Measurements from ENCODE around the gene OR2T2.
"Not testable (repeated sequence)": the region's sequence is repeated elsewhere in the genome, so short reads cannot be mapped to it uniquely, and the experiment has no call there.

Gene OR2T2

DNA sequence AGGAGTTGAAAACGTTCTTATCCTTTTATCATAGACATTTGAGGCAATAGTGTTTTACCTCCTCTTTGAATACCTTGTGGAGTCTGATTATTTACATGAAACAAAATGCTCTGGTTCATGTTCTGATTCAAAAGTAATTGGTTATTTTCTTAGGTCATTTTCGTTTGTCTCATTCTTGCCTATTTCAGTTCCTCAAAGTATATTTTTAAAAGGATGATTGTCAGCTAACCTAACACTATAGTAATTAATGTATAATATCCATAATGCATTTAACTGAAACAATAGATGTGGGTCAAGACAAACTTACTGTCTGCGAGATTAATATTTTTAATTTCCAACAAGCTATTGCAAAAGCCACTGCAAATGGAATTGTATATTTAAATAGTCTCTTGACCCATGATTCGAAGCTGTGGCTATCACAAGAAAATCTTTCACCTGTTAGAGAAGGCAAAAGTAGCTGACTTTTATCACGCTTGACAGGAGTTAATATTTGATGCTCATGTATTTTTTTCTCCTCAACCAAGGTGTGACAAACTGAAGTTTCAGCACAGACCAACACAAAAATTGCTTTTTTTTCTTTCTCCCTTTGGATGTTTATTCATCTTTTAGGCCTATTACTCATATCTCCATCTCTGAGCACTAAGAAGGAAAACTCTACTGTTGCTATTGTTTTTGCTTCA, 5.2 kb downstream of the OR2T2 start:
- DNase-seq (ENCODE audit: low read depth in 2 of 2) = not testable (repeated sequence)

DNA sequence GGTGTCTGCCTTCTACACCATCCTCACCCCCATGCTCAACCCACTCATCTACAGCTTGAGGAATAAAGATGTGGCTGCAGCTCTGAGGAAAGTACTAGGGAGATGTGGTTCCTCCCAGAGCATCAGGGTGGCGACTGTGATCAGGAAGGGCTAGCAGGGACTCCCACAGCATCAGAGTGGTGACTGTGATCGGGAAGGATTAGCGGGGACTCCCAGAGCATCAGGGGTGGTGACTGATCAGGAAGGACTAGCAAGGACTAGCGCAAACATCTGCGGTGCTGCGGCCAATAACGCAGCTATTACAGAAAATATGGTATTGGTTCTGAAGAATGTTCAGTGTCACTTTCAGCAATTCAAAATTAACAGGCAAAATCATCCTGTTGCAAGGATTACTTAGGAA, 8.2 kb downstream of the OR2T2 start:
- not testable (repeated sequence) for DNase-seq (ENCODE audit: low read depth in 2 of 2)

DNA sequence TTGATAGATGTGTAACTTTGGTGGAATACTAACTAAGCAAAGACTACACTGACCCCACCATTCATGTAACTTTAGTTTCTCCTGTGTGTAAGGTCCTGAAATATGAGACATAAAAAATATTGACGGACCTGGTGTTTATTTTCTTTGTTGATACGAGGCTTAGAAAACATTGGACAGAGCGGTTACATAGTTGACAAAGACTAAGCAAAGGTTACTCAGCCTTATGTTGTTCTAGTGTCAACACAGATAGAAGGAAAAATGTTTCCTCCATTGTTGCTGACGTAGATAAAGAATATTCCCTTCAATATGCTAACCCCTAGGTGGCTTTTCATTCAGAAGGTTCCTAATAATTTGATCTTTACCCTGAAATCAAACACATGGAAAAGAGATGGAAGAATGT, 9.6 kb downstream of the OR2T2 start:
- DNase-seq (ENCODE audit: low read depth in 2 of 2) = not testable (repeated sequence)

DNA sequence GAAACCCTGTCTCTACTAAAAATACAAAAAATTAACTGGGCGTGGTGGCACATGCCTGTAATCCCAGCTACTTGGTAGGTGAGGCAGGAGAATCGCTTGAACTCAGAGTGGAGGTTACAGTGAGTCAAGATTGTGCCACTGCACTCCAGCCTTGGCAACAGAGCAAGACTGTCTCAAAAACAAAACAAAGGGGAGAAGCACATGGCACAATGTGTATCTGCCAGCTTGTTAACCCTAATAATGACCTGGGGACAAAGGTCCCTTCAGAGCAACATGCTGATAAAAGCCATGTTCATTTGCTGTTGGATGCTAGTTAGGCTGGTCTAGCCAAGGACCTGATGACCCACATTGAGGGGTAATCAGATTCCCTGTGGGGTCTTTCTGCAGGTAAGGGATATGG, 11.2 kb downstream of the OR2T2 start:
- not testable (repeated sequence) for DNase-seq (ENCODE audit: low read depth in 2 of 2)

DNA sequence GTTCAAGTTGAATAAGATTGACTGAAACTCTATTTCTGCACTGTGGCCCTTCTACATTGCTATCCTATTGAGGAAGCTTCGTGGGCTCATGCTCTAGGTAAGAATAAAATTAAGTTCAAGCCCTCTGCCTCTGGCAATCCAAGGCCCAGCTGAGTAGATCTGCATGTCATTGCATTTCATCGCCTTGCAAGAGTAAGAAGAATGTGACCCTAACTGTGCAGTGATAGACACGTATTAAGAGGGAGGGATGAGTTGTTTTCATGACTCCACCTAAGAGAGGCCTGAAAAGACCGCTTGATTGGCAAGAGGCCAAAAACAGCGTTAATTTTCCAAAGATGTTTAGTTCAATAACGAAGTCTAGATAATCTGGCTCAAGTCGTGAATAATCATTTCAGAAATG, 13.7 kb downstream of the OR2T2 start:
- not testable (repeated sequence) for DNase-seq (ENCODE audit: low read depth in 2 of 2)

DNA sequence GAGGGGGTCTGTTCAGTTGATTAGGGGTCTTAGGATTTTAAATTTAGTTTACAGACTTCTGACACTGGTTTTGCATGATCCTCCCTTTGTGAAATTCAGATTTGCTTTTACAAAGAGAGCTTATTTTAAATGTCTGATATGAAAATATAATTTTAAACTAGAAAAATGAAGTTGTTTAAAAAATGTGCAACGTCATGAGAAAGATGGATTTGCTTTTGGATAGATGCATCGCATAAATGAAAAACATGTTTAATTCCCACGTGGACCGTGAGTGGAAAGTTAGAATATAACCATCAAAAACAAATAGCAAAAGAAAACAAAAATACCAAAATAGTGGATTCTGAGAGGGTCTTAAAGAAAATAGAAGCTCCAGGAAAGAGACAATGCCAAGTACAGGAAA, 25.7 kb downstream of the OR2T2 start:
- DNase-seq (ENCODE audit: low read depth in 2 of 2) = no peak

- not testable (repeated sequence) for DNase-seq (ENCODE audit: low read depth in 2 of 2)
These were observed 26.7 kb downstream of the OR2T2 start for GRCh38 chr1:248472111-248472510.

GRCh38 chr1:248473051-248473450, 27.6 kb downstream of the OR2T2 start, which contains the start of gene OR2T3:
TSS of gene OR2T3 (plus strand) at chr1:248473351. CDS start at chr1:248473351, 0 bp downstream.
- not testable (repeated sequence) for DNase-seq (ENCODE audit: low read depth in 2 of 2)

DNA sequence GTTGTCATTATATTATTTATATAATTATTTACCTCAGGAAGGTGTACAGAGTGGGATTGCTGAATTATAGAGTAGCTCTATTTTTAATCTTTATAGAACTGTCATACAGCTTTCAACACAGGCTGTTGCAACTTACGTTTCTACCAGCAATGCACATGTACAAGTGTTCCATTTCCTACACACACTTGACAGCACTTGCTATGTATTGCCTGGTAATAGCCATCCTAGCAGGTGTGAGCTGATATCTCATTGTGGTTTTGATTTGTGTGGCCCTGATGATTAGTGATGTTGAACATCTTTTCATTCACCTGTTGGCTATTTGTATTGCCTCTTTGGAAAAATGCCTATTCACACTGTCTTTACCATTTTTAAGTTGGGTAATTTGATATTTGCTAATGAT, 30.2 kb downstream of the OR2T2 start:
- DNase-seq (ENCODE audit: low read depth in 2 of 2) = not testable (repeated sequence)

- DNase-seq (ENCODE audit: low read depth in 2 of 2) = not testable (repeated sequence)
These were observed 36.5 kb downstream of the OR2T2 start for GRCh38 chr1:248481686-248482579.

GRCh38 chr1:248488289-248488688, 42.9 kb downstream of the OR2T2 start, which contains the start of gene OR2T5:
TSS of gene OR2T5 (plus strand) at chr1:248488589. CDS start at chr1:248488589, 0 bp downstream.
- not testable (repeated sequence) for DNase-seq (ENCODE audit: low read depth in 2 of 2)

GRCh38 chr1:248496661-248497060, 51.2 kb downstream of the OR2T2 start:
- DNase-seq (ENCODE audit: low read depth in 2 of 2) = not testable (repeated sequence)

- not testable (repeated sequence) for DNase-seq (ENCODE audit: low read depth in 2 of 2)
These were observed 55.0 kb downstream of the OR2T2 start for GRCh38 chr1:248500305-248501035.

Data from stimulated activated CD8-positive, alpha-beta memory T cell treated with anti-CD3 and anti-CD28 coated beads, Interleukin-15, amount 100 ng/mL, for 48 hours (primary cell).